Neuronal stem cell (in vitro differentiated cells): ENCODE measurements around the gene CRACR2B.

Experiments
- DNase-seq: peaks from one replicate; pipeline ENCODE4 v3.0.0-alpha.2; 2013; ENCODE audit warnings: low spot score
- H2AFZ ChIP-seq: one replicate; pipeline ENCODE4 v1.6.1; 2013; ENCODE audit warnings: mild to moderate bottlenecking, low read length, inconsistent platforms
- H2AK5ac ChIP-seq: 2 replicates; pipeline ENCODE4 v1.6.1; 2013; ENCODE audit warnings: low read depth, mild to moderate bottlenecking, inconsistent platforms, low read length, moderate library complexity, mixed read lengths
- H2BK120ac ChIP-seq: 2 replicates; pipeline ENCODE4 v1.6.1; 2013; ENCODE audit warnings: low read depth, mild to moderate bottlenecking, inconsistent platforms, low read length, moderate library complexity, mixed read lengths
- H2BK12ac ChIP-seq: one replicate; pipeline ENCODE4 v1.6.1; 2013; ENCODE audit warnings: low read length, inconsistent platforms
- H2BK15ac ChIP-seq: 2 replicates; pipeline ENCODE4 v1.6.1; 2013; ENCODE audit warnings: mild to moderate bottlenecking, low read length, inconsistent platforms, mixed read lengths
- H2BK5ac ChIP-seq: one replicate; pipeline ENCODE4 v1.6.1; 2013; ENCODE audit warnings: inconsistent platforms, mild to moderate bottlenecking, low read length, moderate library complexity
- H3K14ac ChIP-seq: one replicate; pipeline ENCODE4 v1.6.1; 2013; ENCODE audit warnings: low read length, inconsistent platforms
- H3K18ac ChIP-seq: 2 replicates; pipeline ENCODE4 v1.6.1; 2013; ENCODE audit warnings: low read length, inconsistent platforms
- H3K23ac ChIP-seq: 2 replicates; pipeline ENCODE4 v1.6.1; 2013; ENCODE audit warnings: low read depth, mild to moderate bottlenecking, mixed read lengths, low read length, inconsistent platforms; ENCODE audit not compliant: poor library complexity
- H3K27ac ChIP-seq: replicated peaks from 3 replicates; pipeline ENCODE4 v1.5.1; 2013; ENCODE audit warnings: low read length, inconsistent platforms
- H3K27me3 ChIP-seq, 3 experiments: 2 replicates each; pipeline ENCODE4 v1.6.1; 2013; ENCODE audit warnings: low read length in 3 of 3, mild to moderate bottlenecking in 2 of 3, inconsistent platforms in 1 of 3, low read depth in 1 of 3, mixed read lengths in 1 of 3, moderate library complexity in 1 of 3; ENCODE audit not compliant: control insufficient read depth in 3 of 3, insufficient read depth in 3 of 3
- H3K36me3 ChIP-seq, 2 donors: replicated peaks in 1 of 2; 2 replicates each; pipeline ENCODE4 v1.6.1; 2013; ENCODE audit warnings: low read length in 2 of 2; ENCODE audit not compliant: control insufficient read depth in 2 of 2, insufficient read depth in 2 of 2
- H3K4ac ChIP-seq: 2 replicates; pipeline ENCODE4 v1.6.1; 2013; ENCODE audit warnings: inconsistent platforms, mild to moderate bottlenecking, low read length, moderate library complexity
- H3K4me1 ChIP-seq, 2 donors: 1 replicate in 1 of 2; 2 replicates in 1 of 2; pipeline ENCODE4 v1.6.1; 2013; ENCODE audit warnings: low read length in 2 of 2, low read depth in 1 of 2; ENCODE audit not compliant: control insufficient read depth in 2 of 2, insufficient read depth in 1 of 2
- H3K4me2 ChIP-seq: one replicate; pipeline ENCODE4 v1.6.1; 2013; ENCODE audit warnings: mild to moderate bottlenecking, low read length, inconsistent platforms; ENCODE audit not compliant: insufficient read depth, poor library complexity, severe bottlenecking
- H3K4me3 ChIP-seq, 2 donors: 2 replicates each; pipeline ENCODE4 v1.5.1; 2013; ENCODE audit warnings: low read length in 2 of 2, mild to moderate bottlenecking in 2 of 2, inconsistent platforms in 1 of 2, moderate library complexity in 1 of 2
- H3K79me1 ChIP-seq: one replicate; pipeline ENCODE4 v1.6.1; 2013; ENCODE audit warnings: low read depth, mild to moderate bottlenecking, inconsistent platforms, low read length, moderate library complexity
- H3K9ac ChIP-seq: one replicate; pipeline ENCODE4 v1.6.1; 2013; ENCODE audit warnings: mild to moderate bottlenecking, low read depth, low read length, inconsistent platforms; ENCODE audit not compliant: poor library complexity
- H3K9me3 ChIP-seq, 2 donors: replicated peaks in 1 of 2; 2 replicates each; pipeline versions ENCODE3 to v1.6.1; 2013; ENCODE audit warnings: low read length in 2 of 2, mild to moderate bottlenecking in 2 of 2, inconsistent platforms in 1 of 2, low read depth in 1 of 2, mixed read lengths in 1 of 2, moderate library complexity in 1 of 2; ENCODE audit not compliant: control insufficient read depth in 2 of 2, insufficient read depth in 1 of 2
- H4K8ac ChIP-seq: one replicate; pipeline ENCODE4 v1.6.1; 2013; ENCODE audit warnings: low read depth, mild to moderate bottlenecking, inconsistent platforms, low read length, moderate library complexity
- H4K91ac ChIP-seq: one replicate; pipeline ENCODE4 v1.6.1; 2013; ENCODE audit warnings: low read length, low read depth, mild to moderate bottlenecking, inconsistent platforms; ENCODE audit not compliant: poor library complexity
- WGBS, 2 donors: extraction: QIAGEN DNeasy Blood & Tissue Kit; methylation state at CpG; one replicate each; pipeline ENCODE4 v1.1.7; 2013; ENCODE audit warnings: missing lambda C conversion rate in 2 of 2, mixed read lengths in 1 of 2; ENCODE audit not compliant: insufficient read length in 2 of 2, insufficient replicate concordance in 1 of 2; ENCODE audit errors: extremely low coverage in 2 of 2; 5-methylcytosine and 5-hydroxymethylcytosine counted together

The CRACR2B gene

GRCh38 chr11:812390-812789 lies 15.3 kb upstream of the CRACR2B start:
- no peak overlapping the region for H3K27ac ChIP-seq
- no peak for DNase-seq
- H2BK120ac ChIP-seq: no peak overlapping the region
- H2BK15ac ChIP-seq: no peak overlapping the region
- H3K4me2 ChIP-seq: no peak overlapping the region
- H4K91ac ChIP-seq: no peak overlapping the region
- H3K79me1 ChIP-seq: peaks cover 19% of the 10 kb centered on the region
- no peak overlapping the region for H3K14ac ChIP-seq
- WGBS, 2 donors: no CpG with 5 or more reads among the region's 3 CpGs
- peaks cover 8 to 18% of the 10 kb centered on the region in 2 donors for H3K4me1 ChIP-seq
- peaks cover 0 to 2% of the 10 kb centered on the region in 2 donors for H3K9me3 ChIP-seq
- H4K8ac ChIP-seq: no peak overlapping the region
- no peak overlapping the region for H3K4ac ChIP-seq
- no peaks in the 10 kb centered on the region for H3K27me3 ChIP-seq
- H3K4me3 ChIP-seq: no peak overlapping the region
- H3K36me3 ChIP-seq: peaks cover 29 to 39% of the 10 kb centered on the region in 2 donors
- H3K9ac ChIP-seq: no peak overlapping the region
- H3K18ac ChIP-seq: no peak overlapping the region
- no peak overlapping the region for H2BK5ac ChIP-seq
- no peak overlapping the region for H2AK5ac ChIP-seq
- no peak overlapping the region for H2AFZ ChIP-seq
- H3K23ac ChIP-seq: no peak overlapping the region
- no peak overlapping the region for H2BK12ac ChIP-seq

DNA sequence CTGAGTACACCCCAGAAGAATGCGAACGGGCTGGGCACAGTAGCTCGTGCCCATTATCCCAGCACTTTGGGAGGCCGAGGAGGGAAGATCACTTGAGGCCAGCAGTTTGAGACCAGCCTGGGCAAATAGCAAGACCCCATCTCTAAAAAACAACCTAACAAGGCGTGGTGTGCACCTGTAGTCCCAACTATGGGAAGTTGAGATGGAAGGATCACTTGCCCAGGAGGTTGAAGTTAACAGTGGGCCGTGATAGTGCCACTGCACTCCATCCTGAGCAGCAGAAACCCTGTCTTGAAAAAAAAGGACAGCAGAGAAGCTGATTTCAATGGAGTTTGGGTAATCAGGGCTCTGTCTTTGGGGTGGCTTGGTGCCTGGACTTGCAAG lies 14.7 kb upstream of the CRACR2B start:
- Histone ChIP-seq H3K36me3 (peaks cover 29 to 39% of the 10 kb centered on the region in 2 donors), H3K4me1 (peaks cover 8 to 18% of the 10 kb centered on the region in 2 donors), H3K14ac (no peak overlapping the region), H3K4me3 (no peak overlapping the region), H4K91ac (no peak overlapping the region), H2BK12ac (no peak overlapping the region), H2BK5ac (no peak overlapping the region), H3K4ac (no peak overlapping the region), H2AK5ac (no peak overlapping the region), H3K9me3 (peaks cover 0 to 2% of the 10 kb centered on the region in 2 donors), H2AFZ (no peak overlapping the region), H3K4me2 (no peak overlapping the region), H4K8ac (no peak overlapping the region), H3K23ac (no peak overlapping the region), H3K9ac (no peak overlapping the region), H2BK120ac (no peak overlapping the region), H2BK15ac (no peak overlapping the region), H3K27ac (no peak overlapping the region), H3K27me3 (no peaks in the 10 kb centered on the region), H3K79me1 (peaks cover 19% of the 10 kb centered on the region), H3K18ac (no peak overlapping the region)
- no CpG with 5 or more reads among the region's 6 CpGs for WGBS, 2 donors
- DNase-seq: no peak

DNA sequence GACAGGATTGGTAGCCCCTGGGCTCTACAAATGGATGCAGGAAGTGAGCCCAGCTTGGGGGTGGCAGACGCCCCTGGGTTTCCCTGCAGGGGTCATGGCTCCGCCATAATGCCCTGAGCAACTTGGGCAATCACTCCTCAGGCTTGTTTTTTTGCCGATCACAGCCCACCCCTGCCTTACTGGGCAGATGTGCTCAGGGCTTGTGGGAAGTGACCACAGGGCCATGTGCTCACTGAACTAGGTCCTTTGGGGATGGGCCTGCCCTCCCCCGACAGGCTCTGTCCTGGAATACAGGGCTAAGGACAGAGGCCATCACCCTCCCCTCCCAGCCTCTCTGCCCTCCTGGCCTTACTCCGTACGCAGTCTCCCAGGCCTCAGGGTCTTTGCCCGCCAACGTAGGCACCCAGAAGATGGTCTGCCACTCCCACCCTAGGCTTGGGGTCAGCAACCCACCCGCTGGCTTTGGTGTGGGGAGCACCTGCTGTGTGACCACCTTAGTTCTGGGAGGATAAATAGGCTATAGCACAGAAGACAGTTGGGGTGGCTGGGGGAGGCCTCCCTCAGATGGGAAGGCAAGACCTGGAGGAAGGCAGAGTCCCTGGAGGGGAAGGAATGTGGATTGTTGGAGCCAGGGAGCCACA lies 14.1 kb upstream of the CRACR2B start:
- H2AFZ ChIP-seq: no peak overlapping the region
- H3K9ac ChIP-seq: no peak overlapping the region
- H3K4ac ChIP-seq: no peak overlapping the region
- H2BK5ac ChIP-seq: no peak overlapping the region
- no peak overlapping the region for H3K18ac ChIP-seq
- H3K23ac ChIP-seq: no peak overlapping the region
- no peaks in the 10 kb centered on the region for H3K27me3 ChIP-seq
- H3K4me1 ChIP-seq: peaks cover 5 to 15% of the 10 kb centered on the region in 2 donors
- H4K8ac ChIP-seq: peak overlapping the region; percentile 48
- H3K9me3 ChIP-seq: peaks cover 0 to 2% of the 10 kb centered on the region in 2 donors
- H3K36me3 ChIP-seq: peaks cover 29 to 39% of the 10 kb centered on the region in 2 donors
- H3K79me1 ChIP-seq: peaks cover 17% of the 10 kb centered on the region
- no peak overlapping the region for H2BK15ac ChIP-seq
- no peak overlapping the region for H2BK12ac ChIP-seq
- no peak overlapping the region for H3K14ac ChIP-seq
- H3K27ac ChIP-seq: no peak overlapping the region
- H3K4me2 ChIP-seq: no peak overlapping the region
- no peak overlapping the region for H4K91ac ChIP-seq
- no CpG with 5 or more reads among the region's 9 CpGs for WGBS, 2 donors
- no peak overlapping the region for H3K4me3 ChIP-seq
- no peak overlapping the region for H2AK5ac ChIP-seq
- no peak overlapping the region for H2BK120ac ChIP-seq
- DNase-seq: no peak

DNA sequence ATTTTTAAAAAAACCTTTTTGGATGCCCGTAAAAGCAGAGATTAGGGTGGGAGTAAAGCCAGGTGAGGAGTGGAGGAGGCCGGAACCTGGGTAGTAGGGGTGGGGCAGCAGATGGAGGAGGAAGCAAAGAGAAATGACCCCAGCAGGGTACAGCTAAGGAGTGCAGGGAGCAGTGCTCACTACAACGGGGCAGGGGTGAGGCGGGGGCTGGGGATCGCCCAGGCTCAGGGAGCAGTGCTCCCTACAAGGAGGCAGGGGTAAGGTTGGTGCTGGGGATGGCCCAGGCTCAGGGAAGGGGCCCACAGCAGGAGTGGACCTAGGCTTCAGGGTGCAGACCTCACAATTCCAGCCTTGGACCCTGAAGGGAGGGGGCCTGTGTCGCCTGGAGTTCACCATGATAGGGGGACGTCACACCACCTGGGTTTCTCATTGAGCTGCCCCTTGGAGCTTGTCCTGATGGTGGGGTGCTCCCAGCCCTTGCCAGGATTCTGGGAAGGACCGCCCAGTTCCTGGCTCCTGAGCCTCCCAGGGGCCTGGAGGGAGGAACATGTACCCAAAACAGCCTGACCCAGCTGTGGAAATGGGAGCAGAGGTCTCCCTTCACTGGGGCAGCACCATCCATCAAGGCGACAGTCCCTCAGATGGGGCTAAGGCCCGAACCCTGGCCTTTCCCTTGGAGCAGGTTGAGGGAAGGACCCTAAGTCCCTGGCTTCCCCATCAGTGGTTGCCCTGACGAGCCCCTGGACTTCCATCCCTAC lies 11.9 kb upstream of the CRACR2B start:
- no peak overlapping the region for H2AFZ ChIP-seq
- peak overlapping the region; percentile 65 for H3K23ac ChIP-seq
- no peaks in the 10 kb centered on the region for H3K27me3 ChIP-seq
- no peak overlapping the region for H3K27ac ChIP-seq
- no CpG with 5 or more reads among the region's 11 CpGs for WGBS, 2 donors
- H3K14ac ChIP-seq: no peak overlapping the region
- H2BK120ac ChIP-seq: no peak overlapping the region
- peak overlapping the region; percentile 52 for H4K8ac ChIP-seq
- H2BK5ac ChIP-seq: no peak overlapping the region
- no peak for DNase-seq
- H3K36me3 ChIP-seq: peaks cover 29 to 38% of the 10 kb centered on the region in 2 donors
- H3K9ac ChIP-seq: no peak overlapping the region
- no peak overlapping the region for H4K91ac ChIP-seq
- H3K18ac ChIP-seq: no peak overlapping the region
- no peak overlapping the region for H3K4me3 ChIP-seq
- no peak overlapping the region for H2BK15ac ChIP-seq
- H3K9me3 ChIP-seq: peaks cover 0 to 2% of the 10 kb centered on the region in 2 donors
- H2AK5ac ChIP-seq: peak overlapping the region; percentile 10
- H3K4ac ChIP-seq: no peak overlapping the region
- H3K4me1 ChIP-seq: peaks cover 11 to 20% of the 10 kb centered on the region in 2 donors
- no peak overlapping the region for H3K4me2 ChIP-seq
- H3K79me1 ChIP-seq: peaks cover 14% of the 10 kb centered on the region
- no peak overlapping the region for H2BK12ac ChIP-seq
